Fibroblast of skin of scalp (primary cell): ENCODE measurements around the gene KHNYN.
A peak's percentile ranks its signal among the peaks of the same experiment; 100 is the strongest.

Experiments
- DNase-seq: peaks from one replicate; pipeline ENCODE4 v3.0.0-alpha.2; 2013

Gene KHNYN

GRCh38 chr14:24425704-24426103 lies 4.0 kb upstream of the KHNYN start:
- DNase-seq, result peak; percentile 77

GRCh38 chr14:24426150-24426911 lies 3.4 kb upstream of the KHNYN start:
- DNase-seq, result no peak

GRCh38 chr14:24426912-24427536 lies 2.7 kb upstream of the KHNYN start:
- DNase-seq, result no peak

GRCh38 chr14:24427537-24428508 lies 1.9 kb upstream of the KHNYN start:
- DNase-seq, result no peak

- DNase-seq, result no peak
Measured at GRCh38 chr14:24428628-24429394, 943 bp upstream of the KHNYN start.

- peak; percentile 89 for DNase-seq
Measured at GRCh38 chr14:24430143-24430681, 458 bp downstream of the KHNYN start.

- DNase-seq, result peak; percentile 62
Measured at GRCh38 chr14:24430682-24431568, 1.2 kb downstream of the KHNYN start.

- peak; percentile 94 for DNase-seq
Measured at GRCh38 chr14:24431569-24432258, 2.0 kb downstream of the KHNYN start.

- DNase-seq, result no peak
Measured at GRCh38 chr14:24432259-24433131, 2.7 kb downstream of the KHNYN start.

- no peak for DNase-seq
Measured at GRCh38 chr14:24434036-24434435, 4.3 kb downstream of the KHNYN start.

- DNase-seq, result no peak
Measured at GRCh38 chr14:24434676-24435075, 4.9 kb downstream of the KHNYN start.

GRCh38 chr14:24435192-24435810 lies 5.5 kb downstream of the KHNYN start:
- DNase-seq, result no peak

GRCh38 chr14:24435998-24436354 lies 6.2 kb downstream of the KHNYN start:
- DNase-seq, result no peak

- peak; percentile 73 for DNase-seq
Measured at GRCh38 chr14:24436355-24437019, 6.7 kb downstream of the KHNYN start.

- no peak for DNase-seq
Measured at GRCh38 chr14:24437020-24437735, 7.4 kb downstream of the KHNYN start.

- DNase-seq, result no peak
Measured at GRCh38 chr14:24437736-24438067, 7.9 kb downstream of the KHNYN start.

GRCh38 chr14:24438223-24439097 lies 8.7 kb downstream of the KHNYN start:
- DNase-seq, result no peak
